GM21825 (cell line): ENCODE results near the gene PLA2G1B.

Experiments used
- ATAC-seq: cut with Tn5 transposase; IDR thresholded peaks from one replicate; pipeline ENCODE4 v1.9.1; 2021; ENCODE audit warnings: mild to moderate bottlenecking, moderate library complexity; ENCODE audit not compliant: unreplicated experiment

PLA2G1B gene

DNA sequence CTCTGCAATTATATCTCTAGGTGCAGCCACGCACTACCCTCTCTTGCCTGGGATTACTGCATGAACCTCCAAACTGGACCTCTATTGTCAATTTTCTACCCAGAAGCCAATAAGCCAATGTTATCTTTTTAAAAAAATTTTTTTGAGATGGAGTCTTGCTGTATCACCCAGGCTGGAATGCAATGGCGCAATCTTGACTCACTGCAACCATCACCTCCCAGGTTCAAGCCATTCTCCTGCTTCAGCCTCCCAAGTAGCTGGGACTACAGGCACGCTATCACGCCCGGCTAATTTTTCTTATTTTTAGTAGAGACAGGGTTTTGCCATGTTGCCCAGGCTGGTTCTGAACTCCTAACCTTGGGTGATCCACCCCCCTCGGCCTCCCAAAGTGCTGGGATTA is 50.8 kb downstream of the PLA2G1B start:
- ATAC-seq: no peak
